ENCODE measurements around the gene SLAMF7.

GRCh38 chr1:160756849-160757201, 17.8 kb downstream of the SLAMF7 start:
- no peak for TF ChIP-seq EZH2 (IDR thresholded peaks at IDR 0.05; ENCODE audit: low read length, missing control alignments)
- no peak for TF ChIP-seq CTCF (conservative IDR thresholded peaks at IDR 0.05 in 1 of 2, IDR thresholded peaks at IDR 0.05 in 1 of 2; ENCODE audit: low read depth in 1 of 2, low read length in 2 of 2)

Measured in fibroblast of lung (primary cell).